ENCODE data around the gene YIPF1.

The YIPF1 gene

GRCh38 chr1:53868565-53868964 lies 21.0 kb downstream of the YIPF1 start:
- no peaks in the 10 kb centered on the region for H4K20me1 ChIP-seq (ENCODE audit: insufficient read depth)
- no peaks in the 10 kb centered on the region for H3K27me3 ChIP-seq (ENCODE audit: insufficient read depth, low read depth)
- TF ChIP-seq, protein P1, sequence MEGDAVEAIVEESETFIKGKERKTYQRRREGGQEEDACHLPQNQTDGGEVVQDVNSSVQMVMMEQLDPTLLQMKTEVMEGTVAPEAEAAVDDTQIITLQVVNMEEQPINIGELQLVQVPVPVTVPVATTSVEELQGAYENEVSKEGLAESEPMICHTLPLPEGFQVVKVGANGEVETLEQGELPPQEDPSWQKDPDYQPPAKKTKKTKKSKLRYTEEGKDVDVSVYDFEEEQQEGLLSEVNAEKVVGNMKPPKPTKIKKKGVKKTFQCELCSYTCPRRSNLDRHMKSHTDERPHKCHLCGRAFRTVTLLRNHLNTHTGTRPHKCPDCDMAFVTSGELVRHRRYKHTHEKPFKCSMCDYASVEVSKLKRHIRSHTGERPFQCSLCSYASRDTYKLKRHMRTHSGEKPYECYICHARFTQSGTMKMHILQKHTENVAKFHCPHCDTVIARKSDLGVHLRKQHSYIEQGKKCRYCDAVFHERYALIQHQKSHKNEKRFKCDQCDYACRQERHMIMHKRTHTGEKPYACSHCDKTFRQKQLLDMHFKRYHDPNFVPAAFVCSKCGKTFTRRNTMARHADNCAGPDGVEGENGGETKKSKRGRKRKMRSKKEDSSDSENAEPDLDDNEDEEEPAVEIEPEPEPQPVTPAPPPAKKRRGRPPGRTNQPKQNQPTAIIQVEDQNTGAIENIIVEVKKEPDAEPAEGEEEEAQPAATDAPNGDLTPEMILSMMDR (conservative IDR thresholded peaks at IDR 0.05; ENCODE audit: low read depth, low read length), result no peak
- no peak overlapping the region for H2AFZ ChIP-seq (ENCODE audit: low read depth)
- no peak overlapping the region for H3K9ac ChIP-seq
- H3K4me2 ChIP-seq, result no peak overlapping the region
- H3K79me2 ChIP-seq (ENCODE audit: insufficient read depth, low read depth), result no peaks in the 10 kb centered on the region
- no peak overlapping the region for H3K4me3 ChIP-seq (IDR thresholded peaks at IDR 0.05; ENCODE audit: insufficient read depth, low read depth, low read length)
- no peaks in the 10 kb centered on the region for H3K4me1 ChIP-seq (ENCODE audit: low read depth, poor library complexity, severe bottlenecking)
- H3K27ac ChIP-seq, result no peak overlapping the region
- no peaks in the 10 kb centered on the region for H3K36me3 ChIP-seq (ENCODE audit: insufficient read depth)

DNA sequence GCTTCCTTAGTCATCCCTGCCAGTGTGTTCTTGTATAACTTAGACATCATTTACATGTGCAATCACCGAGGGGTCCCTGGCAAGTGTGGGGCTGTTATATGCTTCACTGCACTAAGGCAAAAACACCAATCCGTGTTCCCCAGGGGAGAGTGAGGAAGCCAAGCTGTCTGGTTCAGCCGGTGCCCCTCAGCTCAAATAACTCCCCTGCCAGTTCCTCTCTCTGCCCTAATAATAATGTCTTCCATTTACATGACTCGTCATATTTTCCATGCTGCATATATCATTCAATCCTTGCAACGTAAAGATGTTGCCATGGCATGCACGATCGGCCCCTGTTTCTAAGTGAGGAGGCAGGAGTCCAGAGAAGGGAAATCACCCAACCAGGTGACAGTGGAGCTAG lies 27.1 kb downstream of the YIPF1 start:
- Histone ChIP-seq H3K27ac (no peak overlapping the region), H3K36me3 (ENCODE audit: insufficient read depth) (no peaks in the 10 kb centered on the region), H3K4me3 (IDR thresholded peaks at IDR 0.05; ENCODE audit: insufficient read depth, low read depth, low read length) (no peak overlapping the region), H3K4me1 (ENCODE audit: low read depth, poor library complexity, severe bottlenecking) (no peaks in the 10 kb centered on the region), H3K79me2 (ENCODE audit: insufficient read depth, low read depth) (no peaks in the 10 kb centered on the region), H3K27me3 (ENCODE audit: insufficient read depth, low read depth) (no peaks in the 10 kb centered on the region), H3K9ac (no peak overlapping the region), H2AFZ (ENCODE audit: low read depth) (no peak overlapping the region), H4K20me1 (ENCODE audit: insufficient read depth) (no peaks in the 10 kb centered on the region), H3K4me2 (no peak overlapping the region)
- TF ChIP-seq, protein P1 (conservative IDR thresholded peaks at IDR 0.05; ENCODE audit: low read depth, low read length), result no peak

- H3K27ac ChIP-seq, result no peak overlapping the region
Measured at GRCh38 chr1:53860967-53861411, 28.6 kb downstream of the YIPF1 start.

DNA sequence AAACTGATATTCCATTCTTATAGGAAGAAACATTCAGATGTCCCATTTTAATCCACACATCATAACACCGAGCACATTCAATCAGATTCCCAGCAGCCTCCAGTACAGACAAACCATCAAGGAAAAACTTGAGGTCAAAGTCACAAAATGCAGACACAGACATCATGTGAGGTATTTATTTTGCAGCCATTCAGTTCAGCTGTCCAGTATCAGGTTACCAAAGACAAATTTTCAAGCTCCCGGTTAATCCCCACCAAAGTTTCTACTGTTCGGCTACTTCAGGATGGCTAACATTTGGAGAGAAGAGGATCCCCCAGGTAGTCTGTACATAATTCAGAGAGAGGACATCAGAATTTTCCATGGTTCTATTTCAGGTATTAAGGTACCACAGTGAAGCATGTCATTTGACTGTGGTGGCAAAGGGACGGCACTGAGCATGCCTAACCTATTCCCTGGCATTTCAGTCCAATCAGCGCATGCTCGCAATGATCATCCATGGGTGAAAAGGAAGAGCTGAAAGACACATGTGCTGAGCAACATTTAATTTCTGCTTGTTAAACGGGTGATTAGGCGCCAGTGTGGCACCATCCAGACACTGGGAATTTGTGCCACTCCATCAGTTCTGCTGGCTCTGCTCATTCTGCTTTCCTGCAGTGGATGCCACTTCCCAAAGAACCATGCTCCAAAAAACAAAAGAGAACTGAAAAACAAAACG lies 37.9 kb downstream of the YIPF1 start:
- H3K4me3 ChIP-seq (IDR thresholded peaks at IDR 0.05; ENCODE audit: insufficient read depth, low read depth, low read length), result no peak overlapping the region
- TF ChIP-seq, protein P1 (conservative IDR thresholded peaks at IDR 0.05; ENCODE audit: low read depth, low read length), result no peak
- H3K27me3 ChIP-seq (ENCODE audit: insufficient read depth, low read depth), result no peaks in the 10 kb centered on the region
- H3K4me2 ChIP-seq, result no peak overlapping the region
- no peak overlapping the region for H3K9ac ChIP-seq
- no peaks in the 10 kb centered on the region for H3K4me1 ChIP-seq (ENCODE audit: low read depth, poor library complexity, severe bottlenecking)
- H4K20me1 ChIP-seq (ENCODE audit: insufficient read depth), result no peaks in the 10 kb centered on the region
- no peak overlapping the region for H2AFZ ChIP-seq (ENCODE audit: low read depth)
- no peaks in the 10 kb centered on the region for H3K36me3 ChIP-seq (ENCODE audit: insufficient read depth)
- H3K27ac ChIP-seq, result no peak overlapping the region
- no peaks in the 10 kb centered on the region for H3K79me2 ChIP-seq (ENCODE audit: insufficient read depth, low read depth)

More at GRCh38 chr1:53860967-53861411, 28.6 kb downstream of the YIPF1 start:
- Histone ChIP-seq H3K4me3 (IDR thresholded peaks at IDR 0.05; ENCODE audit: insufficient read depth, low read depth, low read length) (no peak overlapping the region), H3K9ac (no peak overlapping the region), H3K79me2 (ENCODE audit: insufficient read depth, low read depth) (no peaks in the 10 kb centered on the region), H2AFZ (ENCODE audit: low read depth) (no peak overlapping the region), H3K4me2 (no peak overlapping the region), H3K27me3 (ENCODE audit: insufficient read depth, low read depth) (no peaks in the 10 kb centered on the region), H4K20me1 (ENCODE audit: insufficient read depth) (no peaks in the 10 kb centered on the region), H3K4me1 (ENCODE audit: low read depth, poor library complexity, severe bottlenecking) (no peaks in the 10 kb centered on the region), H3K36me3 (ENCODE audit: insufficient read depth) (no peaks in the 10 kb centered on the region)
- TF ChIP-seq, protein P1 (conservative IDR thresholded peaks at IDR 0.05; ENCODE audit: low read depth, low read length), result peak; percentile 98
